HG03025 (cell line): Measurements from ENCODE around the gene THEM5.

Experiments used
- ATAC-seq: cut with Tn5 transposase; IDR thresholded peaks from one replicate; pipeline ENCODE4 v1.9.1; 2021; ENCODE audit warnings: mild to moderate bottlenecking, moderate library complexity; ENCODE audit not compliant: unreplicated experiment, low FRiP score

Gene THEM5

DNA sequence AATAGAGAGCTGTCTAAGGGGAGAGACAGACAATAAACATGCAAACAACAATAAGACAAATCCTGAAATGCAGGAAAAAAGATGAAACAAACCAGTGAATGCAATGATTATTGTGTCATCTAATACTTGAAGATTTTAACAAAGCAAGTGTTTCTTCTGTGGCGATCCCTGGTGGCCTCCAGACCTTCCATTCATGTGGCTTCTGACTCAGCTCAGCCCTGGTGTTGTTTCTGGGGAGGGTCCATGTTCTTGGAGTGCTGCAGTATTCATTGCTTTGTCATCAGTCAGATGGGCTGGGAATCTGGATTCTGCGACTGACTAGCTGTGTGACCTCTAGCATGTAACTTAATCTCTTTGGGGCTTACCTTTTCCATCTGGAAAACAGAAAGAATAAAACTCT, 12.4 kb downstream of the THEM5 start:
- ATAC-seq = no peak

DNA sequence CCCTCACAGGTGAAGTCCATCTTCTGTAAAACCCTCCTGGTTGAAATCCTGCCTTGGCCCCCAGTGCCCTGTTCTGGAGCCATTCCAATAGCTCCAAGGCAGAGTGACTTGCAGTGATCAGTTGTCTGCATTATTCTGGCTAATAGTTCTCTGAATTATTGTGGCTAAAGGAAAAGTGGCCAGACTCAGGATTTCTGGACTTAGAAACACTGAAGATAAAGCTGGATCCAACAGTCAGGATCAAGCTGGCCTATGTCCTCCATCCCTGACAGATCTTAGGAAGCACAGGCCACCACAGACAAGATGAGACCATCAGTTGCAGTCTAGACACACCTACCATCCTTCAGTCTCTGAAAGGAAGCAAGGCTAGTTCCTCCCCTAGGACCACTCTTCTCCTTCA, 13.1 kb downstream of the THEM5 start:
- no peak for ATAC-seq

DNA sequence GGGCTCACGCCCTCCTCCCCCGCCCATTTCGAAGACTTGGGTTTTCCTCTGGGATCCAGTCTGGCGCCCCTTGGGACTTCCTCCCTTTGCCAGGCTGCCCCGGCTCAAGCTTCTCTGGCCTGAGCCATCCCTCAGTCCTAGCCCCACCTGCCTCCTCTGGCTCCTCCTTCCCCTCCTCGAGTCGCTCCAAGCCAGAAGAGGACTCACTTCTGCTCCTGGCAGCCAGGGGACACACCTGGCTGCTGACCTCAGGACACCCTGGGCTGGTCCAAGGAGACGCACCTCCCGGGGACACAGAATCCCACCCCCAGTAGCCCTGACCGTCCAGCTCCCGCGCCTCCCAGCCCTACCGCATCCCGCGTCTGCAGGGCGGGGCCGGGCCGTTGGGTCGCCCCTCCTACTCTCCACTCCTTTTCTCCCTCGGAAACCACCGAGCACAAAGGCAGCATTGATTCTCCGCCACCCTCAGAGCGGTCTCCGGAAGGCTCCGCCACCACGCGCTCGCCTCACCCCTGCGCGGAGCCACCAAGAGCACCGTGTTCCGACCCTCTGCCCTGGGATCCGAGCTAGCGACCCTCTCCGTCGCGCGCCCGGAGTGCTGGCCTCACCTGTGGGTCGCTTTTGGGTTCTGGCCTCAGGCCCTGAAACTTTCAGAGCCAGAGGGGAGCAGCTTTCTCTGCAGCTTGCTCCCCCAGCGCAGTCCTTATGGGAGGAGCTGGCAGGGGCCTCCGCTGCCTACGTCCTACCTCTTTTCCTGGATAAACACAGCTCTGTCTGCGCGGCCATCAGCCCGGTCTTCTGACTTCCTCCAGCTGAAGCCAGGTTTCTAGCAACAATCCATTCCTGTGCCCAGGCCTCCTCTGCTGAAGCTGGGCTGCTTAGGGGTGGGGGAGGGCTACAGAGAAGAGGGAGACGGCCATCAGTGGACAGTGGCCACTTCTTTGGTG, 13.8 kb downstream of the THEM5 start, which contains the start of gene C2CD4D:
Gene C2CD4D (minus strand): TSS at position 364 of the 947 bp plus-strand sequence. CDS start 831 bp downstream, outside the sequence.
- no peak for ATAC-seq

DNA sequence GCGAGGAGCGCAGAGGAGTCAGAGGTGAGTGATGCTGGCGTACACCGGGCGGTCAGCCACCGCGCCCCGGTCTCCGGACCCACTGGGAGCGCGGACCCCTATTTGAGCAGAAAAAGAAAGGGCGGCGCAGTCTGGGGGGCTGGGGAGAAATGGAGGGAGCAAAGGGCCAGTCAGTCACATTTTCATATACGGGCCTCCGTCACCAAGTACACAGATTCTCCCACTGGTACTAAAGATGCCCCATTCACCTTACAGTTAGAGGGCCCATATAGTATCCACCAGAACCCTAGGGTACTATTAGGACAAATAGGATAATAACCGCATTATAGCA, 14.5 kb downstream of the THEM5 start:
- ATAC-seq = no peak

DNA sequence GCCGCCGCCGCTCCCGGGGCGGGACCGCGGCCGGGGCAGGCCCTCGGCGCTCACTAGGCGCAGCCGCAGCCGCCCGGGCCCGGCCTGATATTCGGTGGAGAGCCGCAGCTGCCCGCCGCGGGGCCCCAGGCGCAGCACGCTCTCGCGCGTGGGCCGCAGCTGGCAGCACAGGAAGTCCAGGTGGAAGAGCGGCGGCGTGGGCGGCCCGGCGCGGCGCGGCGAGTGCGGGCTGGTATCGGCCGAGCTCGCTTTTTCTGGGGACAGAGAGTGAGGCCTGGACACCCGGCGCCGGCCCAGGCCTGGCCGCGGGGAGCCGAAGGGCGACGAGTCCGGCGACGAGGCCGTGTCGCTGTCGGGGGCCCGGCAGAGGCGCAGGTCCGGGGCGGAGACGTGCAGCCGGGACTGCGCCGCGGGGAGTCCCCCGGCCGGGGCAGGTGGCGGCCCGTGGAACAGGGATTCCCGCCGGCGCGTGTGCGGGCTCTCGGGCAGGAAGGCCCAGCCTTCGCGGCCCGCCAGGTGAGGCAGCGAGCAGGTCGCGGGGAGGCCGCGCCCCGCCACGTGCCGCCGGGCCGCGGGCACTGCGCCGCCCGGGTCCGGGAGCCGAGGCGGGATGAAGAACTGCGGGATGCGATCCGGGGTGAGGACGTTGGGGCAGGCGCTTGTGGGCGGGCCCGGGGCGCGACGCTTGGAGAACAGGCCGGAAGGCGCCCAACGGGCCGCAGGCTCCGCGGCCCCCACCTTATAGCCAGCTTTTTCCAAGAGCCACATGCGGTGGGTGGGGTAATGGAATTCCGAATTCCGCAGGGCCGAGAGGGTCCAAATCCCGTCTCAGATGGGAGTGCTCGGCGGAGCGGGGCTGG, 15.1 kb downstream of the THEM5 start:
- no peak for ATAC-seq

DNA sequence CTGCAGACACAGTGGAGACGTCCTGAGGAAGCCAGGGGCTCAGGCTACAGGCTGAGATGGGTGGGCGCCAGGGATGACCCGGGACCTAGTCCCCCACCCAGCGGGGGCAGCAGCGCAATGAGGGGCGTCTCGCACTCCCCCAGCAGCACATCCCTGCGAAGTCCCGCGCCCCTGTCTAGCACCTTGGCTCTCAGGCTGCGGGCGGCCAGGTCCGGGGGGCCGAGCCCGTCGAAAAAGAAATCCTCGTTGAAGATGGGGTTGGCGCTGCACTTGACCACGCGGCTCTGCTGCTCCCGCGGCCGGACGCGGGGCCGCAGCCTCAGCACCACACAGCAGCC, 15.7 kb downstream of the THEM5 start:
- no peak for ATAC-seq

DNA sequence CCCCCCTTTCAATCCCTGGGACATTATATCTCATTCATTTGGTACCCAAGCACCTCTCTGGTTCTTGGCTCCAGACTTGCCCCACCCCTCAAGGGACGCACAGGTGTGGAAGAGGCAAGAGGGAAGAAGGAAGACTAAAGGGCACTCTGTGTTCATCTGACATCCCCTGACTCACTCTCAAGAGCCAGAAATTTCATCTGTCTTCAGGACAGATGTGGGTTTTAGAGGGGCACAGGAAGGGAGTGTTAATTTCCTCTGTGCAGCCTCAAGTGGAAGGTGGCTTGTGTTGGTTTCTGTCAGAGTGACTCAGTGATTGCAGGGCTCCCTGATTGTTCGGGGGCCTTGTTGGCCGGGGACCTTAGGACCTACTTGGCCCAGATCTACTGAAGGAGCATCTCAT, 16.3 kb downstream of the THEM5 start:
- ATAC-seq = no peak

DNA sequence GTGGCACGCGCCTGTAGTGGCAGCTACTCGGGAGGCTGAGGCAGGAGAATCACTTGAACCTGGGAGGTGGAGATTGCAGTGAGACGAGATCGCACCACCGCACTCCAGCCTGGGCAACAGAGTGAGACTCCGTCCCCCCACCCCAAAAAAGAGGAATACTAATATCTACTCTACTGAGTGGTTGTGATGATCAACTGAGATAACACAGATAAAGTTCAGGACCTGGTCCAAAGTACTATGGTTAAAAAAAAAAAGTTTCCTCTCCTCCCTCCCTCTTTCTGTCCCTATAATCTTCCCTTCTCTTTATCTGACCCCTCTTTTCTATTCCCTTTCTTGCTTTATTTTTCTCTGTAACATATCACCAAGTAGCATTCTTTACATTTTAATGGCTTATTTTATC, 17.9 kb downstream of the THEM5 start:
- ATAC-seq = no peak

DNA sequence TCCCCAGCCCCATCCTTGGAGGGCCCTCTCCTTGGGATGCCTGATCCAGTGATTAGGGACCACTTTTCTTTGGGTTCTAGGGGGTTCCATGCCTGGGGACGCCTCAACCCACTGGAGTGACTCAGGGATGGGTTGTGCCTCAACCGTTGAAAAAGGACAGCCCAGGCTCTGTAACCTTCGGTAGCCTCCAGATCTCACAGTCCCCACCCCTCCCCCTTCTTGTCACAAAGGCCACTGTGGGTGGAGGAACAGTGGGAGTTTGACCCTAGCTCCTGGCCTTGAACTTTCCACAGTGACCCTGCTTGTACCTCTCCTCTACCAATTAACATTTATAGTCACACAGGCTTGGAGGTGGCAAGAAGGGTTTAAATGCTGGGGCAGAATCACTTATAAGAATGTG, 19.3 kb downstream of the THEM5 start:
- no peak for ATAC-seq

DNA sequence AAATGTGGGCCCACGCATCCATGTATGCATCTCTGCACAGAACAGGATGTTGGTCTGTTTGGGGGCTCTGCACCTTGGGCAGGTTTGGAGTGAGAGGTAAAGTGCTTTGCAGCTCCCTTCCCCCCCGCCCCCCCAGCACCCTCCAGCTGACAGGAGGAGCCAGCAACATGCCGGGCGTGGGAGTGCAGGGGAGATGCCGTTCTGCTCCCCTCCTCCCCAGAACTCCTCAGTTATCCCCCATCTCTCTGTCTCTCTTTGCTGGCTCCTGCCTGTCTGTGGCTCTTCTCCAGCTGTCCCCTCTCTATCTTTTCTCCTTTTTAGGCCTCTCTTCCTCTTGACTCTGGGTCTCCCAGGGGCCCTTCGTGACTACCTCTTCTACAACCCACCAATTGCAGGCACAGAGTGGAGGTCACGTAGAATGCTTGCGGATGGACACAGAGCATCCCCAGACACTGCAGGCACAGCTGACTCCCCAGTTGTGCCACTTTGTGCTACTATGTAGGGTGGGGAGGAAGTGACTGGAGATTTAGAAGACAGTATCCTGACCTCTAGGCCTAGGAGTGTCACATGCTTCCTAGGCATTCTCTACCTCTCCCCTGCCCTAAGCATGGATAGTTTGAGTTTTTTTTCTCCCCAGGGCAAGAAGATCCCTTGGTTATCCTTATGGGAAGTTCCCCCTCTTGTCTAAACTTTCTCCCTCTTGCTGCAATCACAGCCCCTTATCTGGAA, 20.2 kb downstream of the THEM5 start:
- ATAC-seq = no peak

DNA sequence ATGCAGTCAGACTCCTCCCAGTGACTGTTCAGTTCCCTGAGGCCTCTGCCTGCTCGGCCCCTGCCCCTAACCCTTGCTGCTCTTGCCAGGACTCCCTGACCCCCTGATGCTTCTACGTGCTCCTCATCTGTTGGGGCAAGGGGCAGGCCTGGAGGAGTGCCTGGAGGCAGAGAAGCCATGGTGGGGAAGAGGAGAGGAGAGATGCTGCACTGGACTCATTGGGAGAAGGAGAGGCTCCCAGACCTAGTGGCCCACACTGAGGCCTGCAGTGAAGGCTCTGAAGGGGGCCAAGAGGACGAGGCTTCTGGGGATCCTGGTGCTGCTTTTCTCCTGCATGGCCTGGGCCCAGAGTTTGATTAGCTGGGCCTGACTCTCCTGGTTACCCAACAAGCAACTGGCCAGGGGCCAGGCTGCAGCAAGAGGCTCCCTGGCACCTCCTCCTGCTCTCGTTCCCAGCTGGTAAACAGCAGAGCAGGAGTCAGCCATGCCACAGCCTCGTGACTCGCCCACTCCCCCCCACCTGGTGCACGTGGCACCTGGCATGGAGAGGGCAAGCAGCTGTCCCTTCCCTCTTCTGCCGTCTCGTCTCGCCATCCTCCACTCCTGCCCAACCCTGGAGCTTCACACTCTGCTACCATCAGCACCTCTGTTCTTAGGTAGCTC, 21.1 kb downstream of the THEM5 start:
- ATAC-seq = no peak

DNA sequence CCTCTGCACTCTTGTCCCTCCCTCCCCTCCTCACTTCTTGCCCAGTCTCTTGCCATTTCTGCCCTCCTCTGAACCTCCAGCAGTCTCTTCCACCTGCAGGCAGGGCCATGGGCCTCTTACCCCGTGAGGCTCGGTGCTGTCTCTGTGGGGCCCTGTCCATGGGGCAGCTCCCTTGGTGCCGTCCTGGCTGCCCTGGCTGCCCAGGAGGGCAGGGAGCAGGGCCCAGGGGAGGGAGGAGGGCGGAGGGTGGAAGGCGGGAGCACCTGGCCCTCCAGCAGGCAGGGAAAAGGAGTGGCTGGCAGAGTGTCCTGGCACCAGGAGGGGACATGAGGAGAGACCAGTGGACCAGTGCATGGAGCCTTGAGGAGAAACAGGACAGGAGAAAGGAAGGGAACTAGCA, 21.9 kb downstream of the THEM5 start, which contains the start of gene RORC:
Gene RORC (minus strand): TSS at position 198 of the 400 bp plus-strand sequence. CDS start 38 bp downstream, at position 160.
- ATAC-seq = no peak

DNA sequence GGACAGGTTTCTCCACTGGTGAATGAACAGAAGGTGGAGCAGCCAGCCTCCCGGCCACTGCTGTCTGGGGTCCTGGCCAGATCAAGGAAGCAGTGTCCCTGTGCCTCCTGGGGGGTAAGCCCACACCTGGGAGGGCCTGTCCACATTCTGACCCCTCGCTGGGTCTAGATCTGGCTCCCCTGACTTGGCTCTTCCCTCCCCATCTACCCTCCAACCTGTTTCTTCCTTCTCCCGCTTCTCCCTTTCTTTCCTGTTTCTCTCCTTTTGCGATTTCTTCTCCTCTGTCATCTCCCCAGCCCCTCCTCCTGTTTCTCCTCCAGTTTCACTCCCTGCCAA, 22.3 kb downstream of the THEM5 start:
- ATAC-seq = no peak

DNA sequence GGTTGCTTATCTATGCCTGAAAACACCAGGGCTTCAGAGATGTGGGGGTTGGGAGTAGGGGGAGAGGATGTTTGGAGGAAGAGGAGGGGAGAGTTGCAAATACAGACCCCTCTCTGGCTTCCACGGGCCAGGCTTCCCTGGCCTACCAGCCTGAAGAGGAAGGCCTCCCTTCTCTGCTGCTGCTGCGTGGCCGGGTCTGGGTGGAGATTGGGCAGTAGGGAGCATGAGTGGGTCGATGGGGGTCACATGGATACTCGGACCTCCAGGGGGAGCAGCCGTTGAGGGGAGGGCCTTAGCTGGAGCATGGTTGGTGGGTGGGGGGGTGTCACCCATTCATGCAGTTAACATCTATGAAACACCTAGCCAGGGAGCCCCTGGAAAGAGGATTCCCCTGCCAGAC, 23.5 kb downstream of the THEM5 start:
- ATAC-seq = no peak

DNA sequence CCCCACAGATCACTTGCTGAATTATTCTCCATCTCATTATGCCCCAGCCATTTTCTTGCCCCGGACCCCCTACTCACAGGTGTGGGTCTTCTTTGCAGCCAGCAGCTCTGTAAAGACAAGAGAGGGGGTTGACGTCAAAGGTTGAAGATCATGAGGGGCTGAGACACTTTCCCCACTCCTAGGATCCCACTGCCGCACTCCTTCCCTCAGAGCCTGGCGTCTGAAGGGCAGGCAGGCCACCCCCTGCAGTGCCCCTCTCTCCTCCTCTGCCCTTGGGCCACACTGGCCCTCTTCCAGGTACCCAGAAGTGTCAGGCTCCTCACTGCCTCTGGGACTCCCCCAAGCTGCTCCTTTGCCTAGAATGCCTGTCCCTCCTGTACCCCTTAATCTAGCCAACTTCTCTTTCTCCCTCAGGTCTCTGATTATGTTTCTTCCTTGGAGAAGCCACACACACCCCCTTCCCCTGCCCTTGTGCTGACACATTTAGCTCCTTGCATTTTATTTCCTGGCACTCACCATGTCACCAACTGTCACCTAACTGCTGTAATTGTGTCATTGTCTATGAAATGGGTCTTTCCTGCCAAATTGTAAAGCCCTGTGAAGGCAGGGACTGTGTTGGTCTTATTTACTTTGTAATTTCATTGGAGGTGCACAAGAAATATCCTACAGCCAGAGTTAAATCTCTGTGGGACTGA, 24.0 kb downstream of the THEM5 start:
- no peak for ATAC-seq

DNA sequence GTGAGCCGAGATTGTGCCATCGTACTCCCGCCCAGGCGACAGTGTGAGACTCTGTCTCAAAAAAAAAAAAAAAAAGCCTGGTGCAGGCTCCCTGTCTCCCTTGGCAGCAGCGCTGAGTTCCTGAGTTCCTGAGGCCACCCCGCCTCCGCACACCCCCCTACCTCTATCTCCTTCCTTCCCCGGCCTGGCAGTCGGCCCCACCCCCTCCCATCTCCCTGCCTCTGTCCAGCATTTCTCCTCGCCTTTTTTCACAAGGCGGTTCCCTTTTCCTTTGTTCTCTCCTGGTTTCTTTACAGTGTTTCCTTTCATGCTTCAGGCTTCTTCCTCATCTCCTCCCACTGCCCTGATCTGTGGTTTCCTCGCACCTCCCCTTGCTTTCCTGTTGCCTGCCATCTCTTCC, 24.6 kb downstream of the THEM5 start:
- ATAC-seq = no peak

DNA sequence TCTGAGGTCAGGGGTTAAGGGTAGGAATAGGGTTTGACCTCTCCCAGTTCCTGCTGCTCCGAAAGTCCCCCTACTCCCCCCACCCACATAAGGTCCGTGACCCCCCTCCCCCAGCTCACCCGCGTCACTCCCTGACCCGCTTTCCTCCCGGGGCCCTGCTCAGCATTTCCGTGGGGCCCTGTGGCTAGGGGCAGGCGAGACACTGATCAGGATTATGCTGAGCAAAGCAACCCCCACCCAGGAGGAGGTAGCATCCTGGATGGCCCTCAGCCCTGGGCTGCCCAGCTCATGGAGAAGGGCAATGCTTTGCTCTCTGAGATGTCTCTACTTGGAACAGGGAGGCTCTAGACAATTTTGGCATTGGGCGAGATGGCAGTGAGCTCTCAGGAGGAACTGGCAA, 25.7 kb downstream of the THEM5 start:
- no peak for ATAC-seq

DNA sequence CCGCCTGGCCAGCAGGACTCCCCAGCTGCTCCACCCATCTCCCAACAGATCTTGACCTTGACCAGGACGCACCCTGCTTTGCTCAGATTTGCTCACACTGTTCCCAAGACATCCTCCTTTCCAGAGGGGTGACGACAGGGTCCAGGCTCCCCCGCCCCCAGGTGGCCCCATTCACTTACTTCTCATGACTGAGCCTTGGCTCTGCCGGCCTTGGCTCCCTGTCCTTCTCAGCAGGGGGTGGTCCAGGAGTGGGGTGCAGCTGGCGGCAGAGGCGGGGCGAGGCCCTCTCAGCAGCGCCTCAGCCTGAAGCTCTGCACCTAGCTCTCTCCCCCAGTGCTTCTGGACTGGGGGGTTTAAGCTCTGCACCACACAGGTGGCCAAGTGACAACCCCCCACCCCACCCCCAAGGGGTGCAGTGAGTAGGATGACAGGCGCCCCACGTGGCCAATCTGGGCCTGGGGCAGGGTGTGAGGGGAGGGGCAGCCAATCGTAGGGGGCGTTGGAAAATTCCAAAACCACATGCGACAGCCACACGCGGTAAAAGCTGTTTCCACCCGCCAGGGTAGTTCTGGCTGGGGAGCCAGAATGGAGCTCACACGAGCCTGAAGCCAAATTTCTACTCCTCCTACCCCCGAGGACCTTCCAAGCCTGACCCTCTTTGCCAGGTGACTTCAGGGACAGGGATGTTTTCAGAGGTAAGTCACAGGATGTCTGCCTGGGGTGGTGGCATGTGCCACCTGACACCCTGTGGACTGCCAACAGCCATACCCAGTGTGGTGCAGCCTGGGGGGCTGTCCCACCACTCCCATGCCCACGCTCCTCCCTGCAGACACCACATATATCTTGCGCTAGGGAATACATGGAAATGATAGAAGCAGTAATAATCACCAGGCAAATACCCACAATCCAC, 27.5 kb downstream of the THEM5 start:
- ATAC-seq = no peak

DNA sequence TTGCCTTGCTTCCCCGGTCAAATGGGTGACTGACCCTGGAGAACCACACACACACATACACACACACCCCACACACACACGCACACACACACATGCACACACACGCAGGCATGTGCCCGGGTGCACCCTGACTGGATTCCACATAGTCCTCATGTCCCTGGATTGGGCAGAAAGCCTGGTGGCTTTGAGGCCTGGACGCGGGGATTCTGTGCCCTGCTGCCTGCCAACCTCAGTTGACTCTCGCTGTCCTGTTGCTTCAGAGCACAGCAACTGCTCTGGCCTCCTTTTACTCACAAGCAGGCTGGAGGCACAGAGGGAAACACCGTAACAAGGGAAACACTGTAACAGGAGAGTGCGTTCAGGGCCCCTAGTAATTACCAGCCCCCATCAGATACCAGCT, 28.3 kb downstream of the THEM5 start:
- no peak for ATAC-seq
